Measurements from ENCODE around the gene HTR7.
"Not testable (repeated sequence)": the region's sequence is repeated elsewhere in the genome, so short reads cannot be mapped to it uniquely, and the experiment has no call there.

The HTR7 gene

DNA sequence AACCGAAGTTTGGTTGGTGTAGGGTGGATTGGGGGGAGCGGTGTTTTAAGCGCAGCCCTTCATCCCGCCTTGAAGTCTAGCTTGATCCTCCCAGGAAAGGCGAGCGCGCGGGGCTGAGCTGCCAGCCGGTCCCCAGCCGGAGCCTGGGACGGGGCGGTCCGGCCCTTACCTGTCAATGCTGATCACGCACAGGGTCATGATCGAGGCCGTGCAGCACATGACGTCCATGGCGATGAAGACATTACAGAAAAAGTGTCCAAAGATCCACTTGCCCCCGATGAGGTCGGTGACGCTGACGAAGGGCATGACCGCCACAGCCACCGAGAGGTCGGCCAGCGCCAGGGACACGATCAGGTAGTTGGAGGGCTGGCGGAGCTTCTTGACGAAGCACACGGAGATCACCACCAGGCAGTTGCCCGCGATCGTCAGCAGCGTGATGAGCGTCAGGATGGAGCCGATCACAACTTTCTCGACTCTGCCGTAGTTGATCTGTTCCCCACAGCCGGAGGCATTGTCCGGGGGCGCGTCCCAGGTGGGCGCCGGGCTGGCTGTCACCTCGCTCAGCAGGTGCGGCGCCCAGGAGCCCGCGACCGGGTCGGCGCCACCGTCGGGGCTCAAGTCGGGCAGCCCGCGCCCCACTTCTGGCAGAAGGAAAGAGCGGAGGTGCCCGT is 740 bp downstream of the HTR7 start:
- no peak for DNase-seq

DNA sequence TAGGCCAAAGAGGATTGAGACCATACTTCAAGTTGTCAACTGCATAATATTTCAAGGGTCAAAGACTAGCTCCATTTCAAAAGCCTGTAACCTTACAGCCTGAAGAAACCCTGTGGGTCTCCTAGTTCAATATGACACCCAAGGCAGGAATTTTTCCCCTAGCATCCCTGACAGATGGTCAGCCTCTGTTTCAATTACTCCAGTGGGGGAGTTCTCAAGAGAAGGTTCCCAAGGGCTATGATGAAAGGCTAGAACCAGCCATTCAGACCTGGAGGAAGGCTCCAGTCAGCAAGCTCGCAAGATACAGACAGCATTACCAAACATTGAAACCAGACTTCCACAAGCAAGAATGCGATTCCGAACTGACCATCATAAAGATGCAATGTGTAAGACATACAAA is 1.6 kb downstream of the HTR7 start:
- DNase-seq: no peak

DNA sequence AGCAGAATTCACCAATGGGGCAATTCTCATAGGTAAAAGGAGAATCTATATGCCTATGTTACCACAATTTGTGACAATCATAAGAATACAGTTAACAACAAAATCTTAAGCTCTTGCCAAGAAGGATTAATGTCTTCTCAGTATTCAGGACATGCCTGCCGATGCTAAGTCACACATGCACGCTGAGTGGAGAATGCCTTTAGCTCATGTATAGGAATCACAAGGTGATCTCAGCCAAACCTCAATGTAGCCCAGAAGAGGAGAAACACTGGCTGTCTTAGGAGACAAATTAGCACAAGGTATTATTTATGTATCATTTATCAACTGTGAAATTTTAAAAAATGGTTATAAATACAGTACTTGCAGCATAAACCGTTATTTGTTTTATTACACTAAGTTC is 2.7 kb downstream of the HTR7 start:
- no peak for DNase-seq

DNA sequence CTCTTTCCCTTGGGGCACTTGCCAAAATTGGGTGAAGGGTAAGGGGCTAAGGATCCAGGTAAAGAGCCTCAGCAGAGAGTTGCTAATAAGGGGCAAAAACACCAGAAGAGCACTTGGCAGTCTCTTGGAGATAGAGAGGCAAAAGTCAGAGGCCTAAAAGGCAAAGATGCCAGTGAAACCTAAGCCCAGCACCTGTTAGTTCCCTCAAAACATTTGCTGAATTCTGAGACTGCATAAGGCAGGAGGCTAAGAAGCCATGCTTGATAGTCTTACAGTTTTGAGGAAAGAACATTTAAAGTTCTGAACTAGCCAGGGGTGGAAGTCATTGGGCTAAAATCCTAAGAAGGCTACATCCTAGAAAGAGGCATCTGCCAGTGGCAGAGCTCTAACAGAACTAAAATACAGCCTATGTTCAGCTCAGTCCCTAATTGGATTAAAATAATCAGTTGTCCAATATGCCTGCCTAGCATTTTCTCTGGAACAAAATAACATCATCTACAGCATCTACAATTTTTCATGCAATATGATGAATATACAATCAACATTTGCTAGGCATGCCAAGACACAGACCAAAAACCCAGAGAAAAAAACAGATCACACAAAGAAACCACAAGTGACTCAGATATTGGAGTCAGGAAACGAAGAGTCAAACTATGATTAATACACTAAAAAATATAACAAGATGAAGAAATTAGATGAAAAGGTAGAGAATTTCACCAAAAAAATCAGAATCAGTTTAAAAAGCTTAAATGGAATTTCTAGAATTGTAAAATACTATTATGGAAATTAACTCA is 7.7 kb downstream of the HTR7 start:
- DNase-seq: no peak

DNA sequence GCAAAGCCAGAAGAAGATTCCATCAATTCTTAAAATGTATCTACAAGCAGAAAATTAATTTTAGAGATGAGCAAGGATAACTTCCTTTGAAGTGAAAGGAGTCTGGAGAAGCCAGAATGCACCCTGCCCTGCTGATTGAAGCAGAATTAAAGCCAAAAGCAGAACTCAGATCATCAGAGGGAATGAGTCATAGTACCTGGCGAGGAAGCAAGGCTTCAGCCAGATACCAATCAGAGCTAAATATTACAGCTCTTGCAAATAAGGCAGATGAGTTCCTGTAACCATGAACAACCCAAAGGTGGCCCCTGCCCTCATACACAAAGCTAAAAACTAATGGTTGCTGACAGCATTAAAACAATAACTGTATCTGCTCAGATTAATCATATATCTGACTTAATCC is 10.4 kb downstream of the HTR7 start:
- peak in 1 of 2 donors; percentile 43 for DNase-seq

DNA sequence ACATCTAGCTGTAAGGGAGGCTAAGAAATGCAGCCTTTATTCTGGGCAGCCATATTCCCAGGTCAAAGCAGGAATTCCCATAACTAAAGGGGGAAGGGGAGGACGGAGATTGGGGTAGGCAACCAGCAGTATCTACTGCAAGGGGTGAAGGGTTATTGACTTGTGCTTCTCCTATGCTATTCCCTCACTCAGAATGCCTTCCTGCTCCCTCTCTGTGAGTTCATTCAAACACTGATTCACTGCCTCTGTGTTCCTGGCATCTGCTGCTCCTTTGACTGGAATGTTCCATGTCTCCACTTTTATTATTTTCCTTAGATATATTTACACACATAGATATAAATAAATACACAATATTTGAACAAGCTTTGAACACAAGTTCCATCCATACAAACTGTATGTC is 11.1 kb downstream of the HTR7 start:
- no peak for DNase-seq

DNA sequence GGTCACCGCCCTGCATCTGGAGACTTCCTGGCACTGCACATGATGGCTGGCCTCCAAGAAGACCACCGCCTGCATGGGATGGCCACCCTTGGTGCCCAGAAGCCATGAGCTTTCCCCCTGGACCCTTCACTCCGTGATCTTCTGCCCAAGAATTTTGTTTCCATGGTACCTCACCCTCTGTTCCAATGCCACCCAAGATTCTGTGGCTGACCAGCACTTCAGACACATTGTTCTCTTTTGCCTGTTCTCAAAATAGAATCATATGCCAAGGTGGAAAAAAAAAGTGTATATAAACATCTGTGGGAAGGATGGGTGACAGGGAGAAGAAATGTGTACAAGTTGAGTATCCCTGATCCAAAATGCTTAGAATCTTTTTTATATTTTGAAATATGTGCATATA is 12.1 kb downstream of the HTR7 start:
- no peak for DNase-seq

DNA sequence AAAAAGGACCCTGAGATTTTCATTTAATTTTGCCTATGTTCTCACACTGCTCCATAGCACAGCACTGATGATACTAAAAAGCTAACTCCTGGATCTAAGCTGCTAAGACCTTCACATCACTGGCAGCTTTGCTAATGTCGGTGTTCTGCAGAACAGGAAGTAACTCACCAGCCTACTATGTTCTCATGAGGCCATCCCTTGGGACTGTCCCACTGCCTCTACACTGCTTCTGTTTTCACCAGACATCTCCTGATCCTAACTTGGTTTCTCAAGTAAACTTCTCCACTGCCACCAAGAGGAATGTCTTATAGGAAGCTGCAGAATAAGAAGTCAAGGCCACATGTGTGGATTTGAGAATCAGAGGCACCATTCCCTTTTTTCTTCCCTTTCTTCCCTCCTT is 15.1 kb downstream of the HTR7 start:
- DNase-seq: no peak

DNA sequence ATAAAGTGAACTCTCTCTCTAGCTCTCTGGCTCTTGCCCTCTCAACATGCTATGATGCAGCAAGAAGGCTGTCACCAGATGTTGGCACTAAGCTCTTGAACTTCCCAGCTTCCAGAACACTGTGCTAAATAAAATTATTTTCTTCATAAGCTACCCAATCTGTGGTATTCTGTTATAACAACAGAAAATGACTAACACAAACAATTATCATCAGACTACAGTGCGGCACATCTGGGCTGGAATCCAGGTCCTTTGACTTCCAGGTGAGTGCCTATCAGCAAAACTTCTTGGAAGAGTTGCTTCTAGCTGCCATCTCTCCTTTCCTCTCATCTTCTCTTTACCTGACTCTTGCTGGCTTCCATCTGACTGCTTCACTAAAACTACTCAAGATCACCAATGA is 20.4 kb downstream of the HTR7 start:
- no peak for DNase-seq

DNA sequence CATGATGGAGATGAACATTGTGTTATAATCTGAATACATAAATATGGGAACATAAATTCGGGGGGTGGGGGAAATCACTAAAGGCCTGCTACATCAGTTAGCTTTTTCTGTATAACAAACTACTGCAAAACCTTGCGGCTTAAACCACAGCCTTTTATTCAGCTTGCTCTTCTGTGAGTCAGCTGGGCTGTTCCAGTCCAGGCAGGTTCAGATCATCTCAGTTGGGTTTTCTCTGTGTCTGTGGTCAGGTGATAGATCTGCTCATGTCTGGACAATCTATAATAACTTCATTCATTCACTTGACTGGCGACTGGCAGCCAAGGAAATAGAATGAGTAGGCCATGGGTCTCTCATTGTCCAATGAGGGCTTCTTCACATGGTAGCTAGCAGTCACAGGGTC is 23.5 kb downstream of the HTR7 start:
- DNase-seq: no peak

DNA sequence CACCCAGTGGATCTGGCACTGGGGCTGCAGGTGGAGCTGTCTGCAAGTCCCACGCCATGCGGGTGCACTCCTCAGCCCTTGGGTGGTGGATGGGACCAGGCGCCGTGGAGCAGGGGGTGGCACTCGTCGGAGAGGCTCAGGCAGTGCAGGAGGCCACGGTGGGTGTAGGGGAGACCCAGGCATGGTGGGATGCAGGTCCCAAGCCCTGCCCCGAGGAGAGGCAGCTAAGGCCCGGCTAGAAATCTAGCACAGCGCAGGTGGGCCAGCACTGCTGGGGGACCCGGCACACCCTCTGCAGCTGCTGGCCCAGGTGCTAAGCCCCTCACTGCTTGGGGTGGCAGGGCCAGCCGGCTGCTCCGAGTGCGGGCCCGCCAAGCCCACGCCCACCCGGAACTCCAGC is 25.7 kb downstream of the HTR7 start:
- no peak for DNase-seq

DNA sequence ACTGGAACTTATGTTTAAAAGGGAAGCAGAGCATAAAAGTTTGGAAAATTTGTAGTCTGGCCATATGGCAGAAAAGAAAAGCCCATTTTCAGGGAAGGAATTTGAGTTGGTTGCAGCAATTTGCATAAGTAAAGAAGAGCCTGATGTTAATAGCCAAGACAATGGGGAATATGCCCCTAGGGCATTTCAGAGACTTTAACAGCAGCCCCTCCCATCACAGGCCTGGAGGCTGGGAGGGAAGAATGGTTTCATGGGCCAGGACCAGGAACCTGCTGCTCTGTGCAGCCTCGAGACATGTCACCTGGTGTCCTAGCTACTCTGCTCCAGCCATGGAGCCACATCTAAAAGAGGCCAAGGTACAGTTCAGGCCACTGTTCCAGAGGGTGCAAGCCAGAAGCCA is 35.3 kb downstream of the HTR7 start:
- DNase-seq: no peak

DNA sequence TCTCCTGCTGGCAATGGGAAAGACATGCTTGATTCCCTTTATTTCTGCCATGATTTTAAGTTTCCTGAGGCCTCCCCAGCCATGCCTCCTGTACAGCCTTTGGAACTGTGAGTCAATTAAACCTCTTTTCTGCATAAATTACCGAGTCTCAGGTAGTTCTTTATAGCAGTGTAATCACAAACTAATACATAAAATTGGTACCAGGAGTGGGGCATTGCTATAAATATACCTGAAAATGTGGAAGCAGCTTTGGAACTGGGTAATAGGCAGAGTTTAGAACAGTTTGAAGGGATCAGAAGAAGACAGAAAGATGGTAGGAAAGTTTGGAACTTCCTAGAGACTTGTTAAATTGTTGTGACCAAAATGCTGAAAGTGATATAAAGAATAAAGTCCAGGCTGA is 36.0 kb downstream of the HTR7 start:
- DNase-seq: not testable (repeated sequence)

DNA sequence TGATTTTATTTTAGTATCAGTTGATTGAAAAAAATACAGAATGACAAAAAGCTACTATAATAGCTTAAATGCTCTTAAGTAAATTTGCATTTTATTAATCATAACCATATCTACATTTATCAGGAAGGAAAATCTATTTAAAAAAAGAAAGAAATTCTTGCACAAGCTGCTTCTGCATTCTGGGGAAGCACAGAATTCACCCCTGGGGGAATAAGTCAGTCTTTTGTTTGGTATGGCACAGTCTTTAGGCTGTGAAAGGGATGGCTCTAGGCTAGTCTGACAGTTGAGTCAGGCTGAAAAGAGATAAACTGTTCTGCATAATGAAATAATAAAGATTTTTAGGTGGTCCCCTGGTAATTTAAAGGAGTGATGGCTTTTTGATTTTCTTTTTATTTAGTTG is 37.9 kb downstream of the HTR7 start:
- DNase-seq: no peak

DNA sequence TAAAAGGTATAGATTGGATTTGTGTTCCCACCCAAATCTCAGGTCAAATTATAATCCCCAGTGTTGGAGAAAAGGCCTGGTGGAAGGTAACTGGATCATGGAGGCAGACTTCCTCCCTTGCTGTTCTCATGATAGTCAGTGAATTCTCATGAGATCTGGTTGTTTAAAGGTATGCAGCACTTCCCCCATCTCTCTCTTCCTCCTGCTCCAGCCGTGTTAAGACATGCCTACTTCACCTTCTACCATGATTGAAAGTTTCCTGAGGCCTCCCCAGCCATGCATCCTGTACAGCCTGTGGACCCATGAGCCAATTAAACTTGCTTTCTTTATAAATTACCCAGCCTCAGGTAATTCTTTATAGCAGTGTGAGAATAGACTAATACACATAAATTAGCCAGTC is 39.1 kb downstream of the HTR7 start:
- no peak for DNase-seq

DNA sequence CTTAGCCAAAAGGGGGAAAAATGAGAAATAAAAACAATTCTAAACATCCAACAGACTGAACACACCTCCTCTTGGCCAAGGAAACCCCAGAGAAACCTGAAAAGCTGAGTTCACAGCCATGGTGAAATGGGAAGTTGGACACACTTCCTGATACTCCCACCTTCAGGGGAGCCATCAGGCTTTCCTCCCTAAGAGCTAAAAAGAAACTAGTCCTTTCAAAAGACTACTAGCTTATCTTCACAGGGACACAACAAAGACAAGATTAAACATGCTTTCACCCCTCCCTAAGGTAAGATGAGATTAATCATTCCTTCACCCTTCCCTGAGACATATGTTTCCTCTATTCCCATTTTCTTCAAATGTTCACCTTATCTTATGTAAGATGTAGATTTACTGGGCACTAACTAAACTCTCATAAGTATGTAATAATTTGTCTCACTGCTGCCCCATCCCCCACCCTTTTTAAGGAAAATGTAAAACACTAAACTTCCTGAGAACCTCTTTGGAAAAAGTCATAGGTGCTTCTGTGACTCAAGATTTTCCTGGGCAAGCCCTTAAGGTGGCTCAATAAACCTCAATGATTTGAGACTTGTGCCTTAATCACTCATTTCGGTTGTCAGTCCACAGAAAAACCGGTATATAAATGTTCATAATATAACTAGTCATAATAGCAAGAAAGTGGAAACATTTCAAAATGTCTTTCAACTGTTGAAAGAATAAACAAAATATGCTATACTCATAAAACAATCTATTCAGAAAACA is 40.5 kb downstream of the HTR7 start:
- DNase-seq: no peak

DNA sequence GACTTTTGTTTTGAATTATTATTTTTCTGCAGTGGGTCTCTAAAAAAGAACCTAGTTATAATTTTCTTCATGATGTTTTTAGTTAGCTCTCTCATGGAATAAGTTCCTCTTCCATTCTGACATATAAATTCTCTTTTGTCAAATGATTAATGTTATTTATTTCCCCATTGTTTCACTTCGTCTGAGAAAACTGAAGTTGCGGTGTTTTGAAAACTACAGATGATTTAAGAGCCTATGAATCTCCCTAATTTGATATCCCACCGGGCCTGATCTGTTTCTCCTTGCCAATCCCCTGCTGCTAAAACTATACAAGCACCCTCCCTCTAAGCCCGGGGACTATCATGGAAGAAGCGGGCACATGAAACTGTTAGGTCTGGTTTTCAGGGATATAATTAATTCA is 41.4 kb downstream of the HTR7 start:
- no peak for DNase-seq

DNA sequence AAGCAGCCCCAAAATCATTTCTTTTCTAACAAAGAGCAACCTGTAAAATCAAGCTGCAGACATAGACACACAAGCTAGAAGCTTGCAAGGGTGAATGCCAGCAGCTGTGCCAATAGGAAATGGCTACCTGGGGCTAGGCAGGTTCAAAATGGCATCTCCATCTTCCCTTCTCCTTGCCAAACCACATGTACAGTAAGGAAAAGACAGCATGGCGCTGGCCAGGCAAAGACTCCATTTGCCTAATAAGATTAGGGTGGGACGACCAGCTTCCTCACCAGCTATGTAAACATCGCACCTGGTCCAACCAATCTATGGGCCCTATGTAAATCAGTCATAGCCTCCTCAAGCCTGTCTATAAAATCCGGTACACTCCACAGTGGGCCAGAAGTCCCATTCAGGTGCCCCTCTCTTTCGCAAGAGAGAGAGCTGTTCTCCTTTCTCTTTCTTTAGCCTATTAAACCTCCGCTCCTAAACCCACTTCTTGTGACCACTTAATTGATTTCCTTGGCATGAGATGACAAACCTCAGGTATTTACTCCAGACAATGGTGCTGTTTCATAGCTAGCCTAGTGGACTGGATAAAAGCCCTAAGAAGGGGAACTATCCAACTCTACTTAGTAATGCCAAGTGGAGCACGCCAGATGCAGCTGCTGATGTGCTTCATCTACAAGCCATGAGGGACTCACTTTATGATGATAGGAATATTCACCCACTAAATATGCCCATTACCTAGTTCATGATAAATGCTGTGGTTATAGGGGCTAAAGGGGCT is 44.1 kb downstream of the HTR7 start:
- DNase-seq: no peak

DNA sequence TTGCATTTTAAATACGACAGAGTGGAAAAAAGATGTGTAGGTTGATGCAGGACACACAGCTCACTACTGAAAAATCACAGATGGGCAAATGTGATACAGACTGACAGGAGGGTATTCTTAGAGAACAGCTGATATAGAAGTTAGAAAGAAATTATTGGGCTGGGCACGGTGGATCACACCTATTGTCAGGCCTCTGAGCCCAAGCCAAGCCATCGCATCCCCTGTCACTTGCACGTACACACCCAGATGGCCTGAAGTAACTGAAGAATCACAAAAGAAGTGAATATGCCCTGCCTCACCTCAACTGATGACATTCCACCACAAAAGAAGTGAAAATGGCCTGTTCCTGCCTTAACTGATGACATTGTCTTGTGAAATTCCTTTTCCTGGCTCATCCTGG is 50.7 kb downstream of the HTR7 start:
- DNase-seq: not testable (repeated sequence)

DNA sequence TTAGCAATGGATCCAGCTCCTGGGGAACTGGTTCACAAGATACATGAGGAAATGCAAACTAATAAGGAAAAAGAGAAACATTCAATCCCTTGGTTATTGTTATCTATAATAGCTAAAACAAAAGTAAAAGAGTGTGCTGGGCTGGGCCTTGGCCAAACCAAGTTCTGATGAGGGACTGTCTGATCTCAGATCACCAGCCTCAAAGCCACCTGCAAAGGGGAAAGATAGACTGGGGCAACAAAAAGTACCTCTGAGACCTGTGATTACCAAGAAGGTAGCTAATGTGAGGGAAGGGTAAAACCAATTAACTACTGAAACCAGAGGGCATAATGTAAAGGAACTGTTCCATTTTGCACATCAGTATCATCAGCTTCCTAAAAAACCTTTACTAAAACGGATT is 51.2 kb downstream of the HTR7 start:
- no peak for DNase-seq

DNA sequence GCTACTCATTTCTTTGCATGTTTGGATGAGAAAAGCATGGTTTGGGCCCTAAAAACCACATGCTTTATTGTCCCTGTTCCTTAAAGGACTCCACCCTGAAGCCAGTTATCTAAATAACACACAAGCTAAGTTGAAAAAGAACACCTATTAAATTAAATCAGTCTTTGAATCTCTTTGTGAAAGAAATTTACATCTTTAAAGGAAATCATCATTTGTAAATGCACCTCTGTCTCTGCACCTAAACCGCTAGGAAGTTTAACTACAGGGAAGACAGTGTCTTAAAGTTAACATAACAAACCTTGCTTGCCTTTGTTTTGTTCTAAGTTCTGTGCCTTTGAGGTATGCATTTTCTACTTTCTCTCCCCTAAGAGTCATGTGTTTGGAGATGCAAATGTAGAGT is 52.6 kb downstream of the HTR7 start:
- no peak for DNase-seq

DNA sequence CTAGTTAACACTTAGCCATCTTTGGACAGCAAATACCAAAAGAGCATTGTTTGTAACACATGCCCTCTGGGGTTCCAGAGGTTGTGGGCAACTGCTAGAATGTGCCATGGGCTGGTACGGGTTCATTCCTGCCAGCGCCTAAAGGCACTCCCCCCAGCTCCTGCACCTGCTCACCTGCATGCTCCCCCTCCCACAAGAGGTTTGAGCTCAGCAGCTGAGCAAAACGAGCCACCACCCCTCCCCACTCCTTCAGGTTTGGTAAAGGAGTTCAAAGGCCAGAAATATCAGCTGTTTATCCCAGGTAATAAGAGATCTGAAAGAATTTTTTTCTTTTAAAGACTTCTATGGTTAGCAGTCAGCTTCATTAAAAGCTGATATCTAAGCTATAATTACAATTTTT is 53.5 kb downstream of the HTR7 start:
- DNase-seq: no peak

DNA sequence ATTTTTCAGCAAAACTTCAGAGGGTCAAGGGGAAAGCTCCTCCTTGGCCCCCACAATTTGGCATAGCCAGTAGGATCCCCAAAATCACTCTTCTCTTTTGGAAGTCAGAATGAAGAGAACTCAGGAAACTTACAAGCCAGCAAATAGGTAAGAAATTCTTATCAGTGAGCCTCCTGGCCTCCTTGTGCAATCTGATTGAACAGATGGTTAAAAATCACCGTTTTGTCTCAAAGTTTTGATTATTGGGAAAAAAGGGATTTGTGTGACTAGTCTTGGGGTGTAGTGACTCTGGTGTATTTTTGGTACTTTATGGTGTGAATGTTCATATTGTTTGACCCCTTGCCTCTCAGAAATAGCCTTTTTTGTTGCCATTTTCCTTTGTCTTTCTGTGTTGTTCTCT is 56.2 kb downstream of the HTR7 start:
- DNase-seq: no peak
